ENCODE results near the gene TOP3B.

Gene TOP3B

GRCh38 chr22:21982338-21982965, at the start of gene TOP3B:
Gene TOP3B (minus strand): TSS chr22:21982787. CDS start chr22:21975709, 7,078 bp downstream.
- DNase-seq: peak; percentile 69 to 83

GRCh38 chr22:22031183-22031945, 48.8 kb upstream of the TOP3B start:
- no peak for DNase-seq

- peak in 1 of 2 donors; percentile 45 for DNase-seq
Measured at GRCh38 chr22:22030493-22031182, 48.1 kb upstream of the TOP3B start.

GRCh38 chr22:22027955-22028354, 45.4 kb upstream of the TOP3B start:
- no peak for DNase-seq

- no peak for DNase-seq
Measured at GRCh38 chr22:22026157-22026831, 43.7 kb upstream of the TOP3B start.

- DNase-seq: no peak
Measured at GRCh38 chr22:22025320-22026156, 43.0 kb upstream of the TOP3B start.

- no peak for DNase-seq
Measured at GRCh38 chr22:22024440-22024839, 41.9 kb upstream of the TOP3B start.

GRCh38 chr22:22023581-22024137, 41.1 kb upstream of the TOP3B start:
- DNase-seq: no peak

GRCh38 chr22:22022947-22023534, 40.5 kb upstream of the TOP3B start:
- no peak for DNase-seq

- DNase-seq: no peak
Measured at GRCh38 chr22:22022255-22022840, 39.8 kb upstream of the TOP3B start.

GRCh38 chr22:22021162-22021750, 38.7 kb upstream of the TOP3B start:
- no peak for DNase-seq

GRCh38 chr22:22020425-22020852, 37.9 kb upstream of the TOP3B start:
- no peak for DNase-seq

GRCh38 chr22:22019659-22020424, 37.3 kb upstream of the TOP3B start:
- no peak for DNase-seq

- no peak for DNase-seq
Measured at GRCh38 chr22:22018825-22019658, 36.5 kb upstream of the TOP3B start.

- DNase-seq: no peak
Measured at GRCh38 chr22:22015631-22016030, 33.0 kb upstream of the TOP3B start.

GRCh38 chr22:22014285-22014659, 31.7 kb upstream of the TOP3B start:
- DNase-seq: no peak

- no peak for DNase-seq
Measured at GRCh38 chr22:22013559-22014284, 31.1 kb upstream of the TOP3B start.

GRCh38 chr22:22011964-22012363, 29.4 kb upstream of the TOP3B start:
- DNase-seq: no peak

All from CD4-positive, alpha-beta T cell treated with Interferon alpha-2 for 1 hour (primary cell).